Upper lobe of right lung (tissue), 1 donor: ENCODE measurements around the gene B3GAT3. TPM values are rescaled to one million over a fixed set of nuclear protein-coding genes. Genes with fewer than 3 reads are reported as not detected.

Experiments
- ATAC-seq: fragments of 200-7000 bp; cut with Tn5 transposase; one replicate; pipeline ENCODE4 v1.9.1; 2020; ENCODE audit warnings: mild to moderate bottlenecking, moderate library complexity
- DNase-seq: peaks from one replicate; pipeline ENCODE4 v3.0.0-alpha.2; 2020
- H3K27ac ChIP-seq: fragments of 200-600 bp; one replicate; pipeline ENCODE4 v1.8.0; 2022
- H3K27me3 ChIP-seq: fragments of 200-600 bp; one replicate; pipeline ENCODE4 v1.8.0; 2022; ENCODE audit warnings: mild to moderate bottlenecking
- H3K36me3 ChIP-seq: fragments of 200-600 bp; one replicate; pipeline ENCODE4 v1.8.0; 2022
- H3K4me1 ChIP-seq: fragments of 200-600 bp; one replicate; pipeline ENCODE4 v1.8.0; 2022
- H3K4me3 ChIP-seq: fragments of 200-600 bp; one replicate; pipeline ENCODE4 v1.8.0; 2022; ENCODE audit warnings: mild to moderate bottlenecking
- H3K9me3 ChIP-seq: fragments of 200-600 bp; one replicate; pipeline ENCODE4 v1.8.0; 2022
- CTCF ChIP-seq: fragments of 200-600 bp; IDR thresholded peaks from one replicate; pipeline ENCODE4 v1.8.0; 2022; ENCODE audit warnings: antibody characterized with exemption
- intact Hi-C: fragments of 100-400 bp; cut with DNase I; formaldehyde crosslinking; loops from one replicate; pipeline ENCODE4 v1.11.0; 2022
- total RNA-seq: library from RNA; stranded (reverse); fragmentation: NEBNext Ultra II Directional; extraction: Animal tissue kit (Norgen Biotek cat#: 25700); gene quantifications from one replicate; pipeline ENCODE4 v1.2.1, GENCODE V29; 2021
- donor health status: DM: no; HTN: yes; CAD: no; lungs with severe emphysema.

Gene B3GAT3
- total RNA-seq, 1 donor from 2014 or later = 40.1 TPM

DNA sequence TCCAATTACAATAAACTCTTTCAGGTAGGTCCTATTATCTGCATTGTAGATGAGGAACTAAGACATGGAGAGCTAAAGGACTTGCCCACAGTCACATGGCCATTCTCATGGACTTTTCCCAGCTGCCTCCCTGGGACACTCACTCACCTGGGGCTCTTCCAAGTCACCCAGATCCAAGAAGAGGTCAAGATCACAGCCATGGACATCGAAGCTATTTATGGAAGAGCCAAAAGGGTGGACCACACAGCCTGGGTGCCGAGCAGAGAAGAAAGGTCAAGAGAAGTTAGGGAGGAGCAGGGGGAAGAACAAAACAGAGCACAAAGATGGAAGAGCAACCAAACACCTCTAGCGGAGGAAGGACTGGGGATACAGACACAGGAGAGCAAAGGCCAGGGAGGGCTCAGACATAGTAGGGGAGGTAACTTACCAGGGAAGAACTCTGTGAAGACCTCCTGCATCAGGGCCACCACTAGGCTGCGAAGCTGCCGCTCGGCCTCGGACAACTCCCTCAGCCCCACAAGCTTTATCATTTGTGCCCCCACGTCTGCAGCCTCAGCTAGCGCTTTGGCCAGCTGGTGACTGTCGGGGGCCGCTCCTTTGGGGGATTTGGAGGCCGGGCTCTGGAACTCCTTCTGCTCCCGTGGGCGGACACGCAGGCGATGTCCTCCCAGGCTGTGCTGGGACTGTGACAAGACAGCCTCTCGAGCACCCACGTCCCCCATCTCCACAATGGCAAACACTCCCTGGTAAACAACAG is 40.6 kb downstream of the B3GAT3 start:
- intact Hi-C loops = loop anchor here (10.0 kb wide), 1 partner anchor 1066 kb away; no protein-coding TSS in a partner anchor
- DNase-seq (no peak), ATAC-seq (no peak)
- Histone ChIP-seq H3K36me3 (peaks cover 79% of the 10 kb centered on the region), H3K4me3 (no peak overlapping the region), H3K4me1 (peaks cover 7% of the 10 kb centered on the region), H3K9me3 (no peaks in the 10 kb centered on the region), H3K27ac (no peak overlapping the region), H3K27me3 (no peaks in the 10 kb centered on the region)
- no peak for TF ChIP-seq CTCF

DNA sequence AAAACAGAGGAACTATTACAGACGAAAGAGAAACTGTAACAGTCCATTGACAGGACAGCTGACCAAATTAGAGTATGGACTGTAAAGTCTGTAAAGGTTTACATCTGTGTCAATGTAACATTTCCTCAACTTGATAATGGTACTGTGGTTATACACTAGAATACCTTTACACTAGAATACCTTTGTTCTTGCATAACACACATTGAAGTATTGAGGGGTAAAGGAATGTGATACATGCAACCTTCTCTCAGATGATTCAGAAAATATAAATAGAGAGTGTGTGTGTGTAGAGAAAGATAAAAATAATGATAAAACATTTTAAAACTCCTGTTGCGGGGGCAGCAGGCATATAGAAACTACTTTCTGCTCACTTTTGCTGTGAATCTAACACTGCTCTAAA is 42.5 kb downstream of the B3GAT3 start:
- no peak for ATAC-seq
- Histone ChIP-seq H3K27me3 (no peaks in the 10 kb centered on the region), H3K36me3 (peaks cover 67% of the 10 kb centered on the region), H3K4me3 (no peak overlapping the region), H3K9me3 (no peaks in the 10 kb centered on the region), H3K4me1 (peaks cover 19% of the 10 kb centered on the region), H3K27ac (no peak overlapping the region)
- intact Hi-C loops = no loop called here
- no peak for TF ChIP-seq CTCF
- DNase-seq = no peak

GRCh38 chr11:62578541-62578940 is 43.2 kb downstream of the B3GAT3 start:
- H3K4me1 ChIP-seq = peaks cover 19% of the 10 kb centered on the region
- intact Hi-C loops = no loop called here
- H3K27me3 ChIP-seq = no peaks in the 10 kb centered on the region
- H3K9me3 ChIP-seq = no peaks in the 10 kb centered on the region
- peak overlapping the region; percentile 92 for H3K27ac ChIP-seq
- peaks cover 61% of the 10 kb centered on the region for H3K36me3 ChIP-seq
- no peak overlapping the region for H3K4me3 ChIP-seq
- no peak for DNase-seq
- no peak for TF ChIP-seq CTCF
- no peak for ATAC-seq

- H3K4me1 ChIP-seq = peaks cover 26% of the 10 kb centered on the region
- ATAC-seq (peak; percentile 0), DNase-seq (no peak)
- H3K27me3 ChIP-seq = no peaks in the 10 kb centered on the region
- no peaks in the 10 kb centered on the region for H3K9me3 ChIP-seq
- H3K27ac ChIP-seq = peak overlapping the region; percentile 92
- intact Hi-C loops = no loop called here
- no peak overlapping the region for H3K4me3 ChIP-seq
- H3K36me3 ChIP-seq = peaks cover 55% of the 10 kb centered on the region
- TF ChIP-seq CTCF = no peak
These were observed 44.6 kb downstream of the B3GAT3 start for GRCh38 chr11:62577046-62577714.

- H3K27me3 ChIP-seq = no peaks in the 10 kb centered on the region
- peak overlapping the region; percentile 92 for H3K27ac ChIP-seq
- TF ChIP-seq CTCF = no peak
- H3K9me3 ChIP-seq = no peaks in the 10 kb centered on the region
- intact Hi-C loops = no loop called here
- ATAC-seq = no peak
- peaks cover 53% of the 10 kb centered on the region for H3K36me3 ChIP-seq
- H3K4me1 ChIP-seq = peaks cover 32% of the 10 kb centered on the region
- H3K4me3 ChIP-seq = no peak overlapping the region
- no peak for DNase-seq
These were observed 45.9 kb downstream of the B3GAT3 start for GRCh38 chr11:62575837-62576236.
